ENCODE measurements around the gene DYNC1I1.

Gene DYNC1I1

DNA sequence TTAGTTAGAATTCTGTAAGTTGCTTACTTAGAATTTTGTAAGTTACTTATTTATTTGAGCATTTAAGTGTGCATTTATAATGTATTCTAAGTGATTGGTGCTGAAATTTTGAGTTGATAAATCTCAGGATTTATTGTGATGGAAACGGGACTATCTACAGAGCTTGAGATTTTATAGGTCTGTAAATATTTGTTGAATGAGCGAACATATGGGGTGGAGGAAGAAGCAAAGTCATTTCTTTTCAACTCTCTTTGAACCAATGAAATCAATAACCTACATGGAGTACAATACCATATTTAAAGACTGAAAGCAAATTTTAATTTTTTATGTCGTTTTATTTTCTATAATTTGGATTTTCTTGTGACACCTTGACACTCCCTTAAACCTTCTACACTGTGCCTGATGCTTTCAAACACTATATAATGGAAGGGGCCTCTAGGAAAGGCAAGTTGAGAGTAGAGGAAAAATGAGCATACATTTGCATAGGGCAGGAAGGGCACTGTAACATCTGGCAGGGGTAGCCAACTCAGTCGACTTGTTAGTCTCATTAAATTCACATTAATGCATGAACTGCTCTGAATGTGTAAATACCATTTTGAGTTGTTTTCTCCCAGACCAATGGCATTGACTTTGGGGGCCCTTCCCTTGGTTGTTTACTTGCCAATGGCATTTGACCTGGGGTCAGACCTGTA is 204.2 kb downstream of the DYNC1I1 start:
- DNase-seq: no peak

DNA sequence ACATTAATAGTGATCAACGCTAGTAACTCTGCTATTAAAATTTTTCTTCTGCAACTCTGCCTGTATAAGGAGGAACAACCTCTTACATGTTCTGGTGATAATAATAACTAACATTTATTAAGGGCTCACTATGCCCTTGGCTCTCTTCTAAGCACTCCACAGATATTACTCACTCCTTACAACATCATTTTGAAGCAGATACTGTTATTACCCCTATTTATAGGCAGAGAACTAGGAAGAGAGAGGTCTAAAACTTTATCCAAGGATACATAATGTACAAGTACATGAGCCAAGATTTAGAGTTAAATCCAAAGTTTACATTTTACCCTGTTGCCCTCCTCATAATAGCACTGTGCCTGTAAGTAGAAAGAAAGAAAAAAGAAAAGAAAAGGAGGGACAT is 205.6 kb downstream of the DYNC1I1 start:
- DNase-seq: no peak

DNA sequence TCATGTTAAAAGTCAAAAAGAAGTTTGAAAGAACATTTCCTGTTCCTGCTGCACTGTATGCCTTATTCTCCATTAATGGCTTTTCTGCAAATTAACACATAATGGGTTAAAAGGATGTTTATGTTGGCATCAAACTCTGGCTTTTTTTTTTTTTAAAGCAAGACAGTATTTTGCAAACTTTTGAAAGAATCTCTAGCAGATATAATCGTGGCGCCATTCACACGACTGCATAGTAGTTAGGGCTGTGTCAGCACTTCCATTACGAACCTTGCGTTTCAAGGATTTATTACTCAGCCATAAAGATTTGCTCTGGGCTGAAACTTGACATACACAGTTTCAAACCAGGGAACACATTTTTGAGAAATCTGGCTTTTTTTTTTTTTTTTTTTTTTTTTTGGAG is 207.8 kb downstream of the DYNC1I1 start:
- DNase-seq: no peak

DNA sequence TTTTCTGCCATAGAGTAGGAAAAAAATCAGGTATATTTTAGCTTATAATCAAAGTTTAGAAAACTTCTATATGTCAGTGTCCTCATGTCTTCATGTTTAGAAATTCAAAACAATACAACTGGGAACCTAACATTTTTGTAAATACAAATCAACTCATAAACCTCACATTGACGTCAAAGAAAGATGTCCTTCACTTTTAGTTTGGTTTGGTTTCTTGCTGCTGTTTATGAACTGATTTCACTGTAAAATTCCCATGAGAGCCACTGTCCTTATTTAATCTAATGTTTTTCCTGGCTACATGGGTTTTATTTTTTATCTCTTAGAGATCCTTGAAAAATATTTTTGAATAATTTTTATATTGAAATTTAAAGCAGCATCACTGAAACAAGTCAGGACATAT is 208.4 kb downstream of the DYNC1I1 start:
- DNase-seq: no peak

DNA sequence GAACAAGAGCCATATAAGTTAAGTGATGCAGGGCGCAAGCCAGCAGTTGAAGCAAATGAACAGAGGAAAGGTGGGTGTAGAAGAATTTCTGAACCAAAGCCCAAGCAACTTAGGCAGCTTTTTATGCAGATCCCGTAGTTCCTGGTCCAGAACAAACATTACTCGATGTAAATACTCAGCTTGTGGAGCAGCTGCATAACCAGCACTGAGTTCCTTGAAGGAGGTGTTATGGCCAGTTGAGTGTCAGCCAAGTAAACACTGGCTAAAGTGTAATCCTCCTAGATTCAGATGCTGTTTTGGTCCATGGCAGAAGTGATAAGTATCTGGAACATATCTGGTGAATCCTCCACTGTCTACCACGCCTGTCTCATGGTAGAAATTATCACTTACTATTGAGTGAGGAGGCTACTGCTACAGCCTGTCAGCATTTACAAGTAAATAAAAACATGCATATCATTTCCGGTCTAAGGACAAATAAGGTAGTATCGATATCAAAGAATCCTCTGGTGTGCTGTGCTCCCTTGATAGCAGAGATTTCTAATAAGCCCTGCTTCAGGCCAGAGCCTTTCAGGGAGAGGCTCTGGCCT is 213.9 kb downstream of the DYNC1I1 start:
- no peak for DNase-seq

DNA sequence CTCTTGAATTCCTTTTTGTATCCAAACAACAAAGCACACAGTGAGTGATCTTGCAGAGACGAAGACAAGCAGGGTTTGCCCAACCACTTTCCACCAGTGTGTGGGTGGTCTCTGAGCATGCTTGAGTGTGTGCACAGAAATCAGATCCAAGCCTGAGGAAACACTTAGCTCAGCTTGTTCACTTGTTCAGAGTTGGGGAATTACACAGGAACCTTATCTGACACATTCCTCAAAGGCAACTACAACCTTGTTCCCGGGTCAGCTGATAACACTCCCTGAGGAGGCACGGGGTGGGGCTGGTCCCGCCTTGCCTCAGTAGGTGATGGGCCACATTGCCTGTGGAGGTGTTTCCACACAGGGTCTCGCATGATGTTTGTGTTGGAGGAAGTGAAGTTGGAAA is 216.9 kb downstream of the DYNC1I1 start:
- no peak for DNase-seq

DNA sequence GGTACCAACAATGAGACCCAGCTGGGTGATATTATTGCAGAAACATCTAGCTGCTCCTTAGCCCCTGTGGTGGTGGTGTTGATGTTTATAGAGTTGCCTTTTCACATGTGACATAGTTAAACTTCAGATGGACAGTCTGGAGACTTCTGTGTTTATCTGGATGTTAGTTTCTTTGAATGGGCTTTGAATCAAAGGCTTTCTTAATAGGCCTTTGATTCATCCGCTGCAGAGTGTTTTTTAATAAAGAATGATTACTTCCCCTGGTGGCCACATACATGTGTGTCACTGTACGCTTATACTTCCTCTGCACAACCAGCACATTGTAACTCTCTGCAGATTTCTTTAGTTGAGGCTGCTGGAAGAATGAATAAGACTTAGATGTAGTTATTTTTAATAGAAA is 221.0 kb downstream of the DYNC1I1 start:
- DNase-seq: no peak

DNA sequence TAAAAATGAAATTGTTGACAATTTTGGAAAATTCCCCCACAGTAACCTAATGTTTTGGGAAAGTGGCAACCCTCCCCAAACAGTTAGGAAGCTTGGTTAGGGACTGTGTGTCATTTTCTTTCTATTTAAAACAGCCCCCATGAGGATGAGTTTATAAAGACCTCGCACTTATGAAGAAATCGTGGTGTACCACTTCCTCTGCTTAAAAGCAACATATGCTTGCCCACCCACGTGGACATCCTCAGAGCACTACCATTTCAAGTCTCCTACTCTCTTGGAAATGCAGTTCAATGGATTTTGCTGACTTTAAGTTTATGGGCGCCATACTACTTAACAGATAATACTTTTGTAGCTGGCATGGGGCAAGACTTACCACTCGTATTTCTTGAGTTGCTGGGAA is 223.8 kb downstream of the DYNC1I1 start:
- DNase-seq: no peak

DNA sequence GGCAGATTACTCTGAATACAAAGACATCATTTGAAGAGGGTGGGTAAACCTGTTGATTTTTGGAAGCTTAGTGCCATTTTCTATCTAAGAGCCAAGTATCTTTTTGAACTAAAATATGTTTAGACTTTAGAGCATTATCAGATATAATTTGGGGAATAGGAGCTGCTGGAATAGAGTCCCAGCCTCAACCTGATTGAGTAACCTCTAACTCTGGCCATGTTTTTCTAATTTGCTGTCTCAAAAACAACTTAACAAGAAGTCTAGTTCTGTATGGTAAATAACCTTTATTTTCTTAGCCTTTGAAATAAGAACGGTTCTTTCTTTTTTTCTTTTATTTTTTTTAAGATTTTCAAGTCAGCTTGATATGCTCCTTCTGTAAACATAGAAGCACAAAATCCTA is 224.5 kb downstream of the DYNC1I1 start:
- no peak for DNase-seq

DNA sequence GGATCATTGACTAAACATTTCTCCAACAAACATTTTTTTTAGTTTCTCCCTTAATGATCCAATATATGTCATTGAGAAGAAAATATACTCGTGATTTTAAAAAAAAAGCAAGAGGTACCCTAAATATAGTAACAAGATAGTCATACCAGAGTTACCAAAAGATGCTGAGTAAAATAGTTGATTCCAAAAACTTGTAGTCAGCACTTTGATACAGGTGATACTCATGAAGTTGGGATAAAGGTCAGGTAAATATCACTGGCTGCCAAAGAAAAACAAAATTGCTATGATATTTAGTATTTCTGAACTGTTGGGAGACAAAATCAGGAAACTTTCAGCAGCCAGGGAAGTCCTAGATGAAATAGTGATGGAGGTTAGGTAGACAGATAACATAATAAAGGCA is 225.3 kb downstream of the DYNC1I1 start:
- DNase-seq: no peak

DNA sequence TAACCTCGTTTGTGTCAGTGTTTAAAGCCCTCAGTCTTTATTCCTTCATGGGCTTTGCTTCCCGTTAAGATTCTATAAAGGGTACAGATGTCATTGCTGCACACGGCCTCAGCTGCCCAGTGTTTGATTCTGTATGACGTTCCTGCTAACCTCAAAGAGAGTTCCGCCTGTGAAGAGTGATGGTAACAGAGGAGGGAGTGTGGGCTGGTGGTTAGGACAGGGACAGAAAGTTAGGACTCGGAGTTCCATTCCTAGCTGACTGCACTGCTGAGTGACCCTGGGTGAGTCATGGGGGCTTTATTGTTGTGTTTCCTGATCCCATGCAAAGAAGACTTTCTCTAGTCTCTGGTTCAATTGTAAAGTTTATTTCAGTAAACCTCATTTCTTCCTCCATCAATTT is 227.1 kb downstream of the DYNC1I1 start:
- DNase-seq: no peak

DNA sequence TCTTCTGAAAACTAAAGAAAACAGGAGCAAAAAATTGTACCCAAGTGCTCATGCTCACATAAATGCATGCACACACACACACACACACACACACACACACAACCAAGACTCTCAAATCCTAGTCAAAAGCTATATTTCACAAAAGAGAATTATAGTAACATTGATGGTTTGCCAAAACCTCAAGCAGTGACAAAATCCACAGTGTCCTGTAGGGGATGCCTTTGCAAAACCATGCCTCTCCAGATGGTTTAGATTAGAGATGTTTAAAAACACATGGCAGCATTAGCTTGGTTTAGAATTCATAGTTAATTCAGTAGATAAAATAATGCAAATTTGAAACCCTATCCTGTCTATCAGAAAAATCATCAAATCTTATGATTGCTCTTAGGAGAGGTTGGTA is 232.2 kb downstream of the DYNC1I1 start:
- DNase-seq: no peak

DNA sequence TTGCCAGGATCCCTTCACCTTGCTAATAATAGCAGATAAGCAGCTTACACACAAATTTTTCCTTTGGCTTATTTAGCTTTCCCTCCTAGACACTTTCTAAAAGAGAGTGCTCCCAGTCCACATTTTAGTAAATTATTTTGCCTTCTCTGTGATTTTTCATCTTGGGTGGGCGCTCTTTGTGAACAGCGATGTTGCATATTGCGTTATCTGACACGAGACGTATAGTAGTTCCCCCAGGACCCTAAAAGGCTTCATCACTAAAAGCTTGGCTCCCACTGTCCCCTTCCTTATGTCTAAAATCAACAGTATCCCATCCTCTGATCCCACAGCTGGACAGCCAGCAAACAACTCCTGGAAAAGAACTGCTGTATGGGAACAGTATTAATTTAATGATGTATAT is 232.9 kb downstream of the DYNC1I1 start:
- no peak for DNase-seq

DNA sequence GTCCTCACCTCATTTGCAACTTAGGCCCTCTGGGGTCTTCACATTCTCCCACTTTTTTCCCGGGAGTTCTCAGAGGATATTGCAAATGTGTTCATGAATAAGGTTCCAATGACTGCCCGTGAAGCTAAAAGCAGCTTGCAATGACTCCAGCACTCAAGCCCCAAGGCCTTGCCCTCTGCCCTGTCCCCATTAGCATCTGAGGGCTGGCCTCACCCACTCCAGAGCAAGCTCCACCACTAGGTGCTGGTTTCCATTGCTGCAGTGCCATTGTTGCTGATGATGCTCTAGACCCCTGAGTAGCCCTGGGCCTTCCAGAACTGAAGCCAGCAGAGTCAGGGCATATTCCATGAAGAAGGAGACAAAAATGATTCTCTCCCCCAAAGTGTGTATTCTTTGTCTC is 236.8 kb downstream of the DYNC1I1 start:
- DNase-seq: no peak

DNA sequence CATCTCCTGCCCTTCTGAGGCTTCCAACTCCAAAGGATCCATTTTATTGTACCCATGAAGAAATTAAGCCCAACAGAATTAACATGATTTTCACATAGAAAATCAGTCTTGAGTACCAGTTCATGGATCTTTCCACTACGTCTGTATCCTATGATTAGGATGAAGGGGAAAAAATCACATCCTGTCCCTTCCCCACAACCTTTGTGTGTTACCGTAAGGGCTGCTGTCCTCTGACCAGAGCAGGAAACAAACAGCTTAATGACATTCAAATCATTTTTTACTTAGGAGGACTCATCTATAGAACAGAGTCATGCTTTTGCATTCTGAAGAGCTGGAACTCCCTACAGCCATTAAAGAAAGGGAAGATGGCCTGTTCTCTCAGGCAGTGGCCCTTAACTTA is 241.5 kb downstream of the DYNC1I1 start:
- DNase-seq: no peak

DNA sequence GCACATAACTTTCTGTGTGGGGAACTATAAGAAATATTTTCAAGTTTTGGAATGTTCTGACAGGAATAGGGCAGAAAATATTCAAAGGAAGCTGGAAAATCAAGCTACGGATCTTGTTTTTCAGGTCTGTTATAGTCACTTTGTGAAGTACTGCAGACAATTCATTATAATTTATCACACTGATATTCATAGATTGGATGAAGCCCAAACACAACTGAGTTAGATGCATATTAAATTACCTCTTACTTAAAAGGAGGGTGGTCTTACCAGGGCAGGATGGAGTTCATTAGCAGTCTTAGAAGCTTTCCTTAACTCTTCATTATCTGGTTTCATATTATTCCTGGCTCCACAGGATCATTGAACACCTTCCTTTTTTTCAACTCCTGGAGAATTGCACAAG is 242.3 kb downstream of the DYNC1I1 start:
- no peak for DNase-seq

DNA sequence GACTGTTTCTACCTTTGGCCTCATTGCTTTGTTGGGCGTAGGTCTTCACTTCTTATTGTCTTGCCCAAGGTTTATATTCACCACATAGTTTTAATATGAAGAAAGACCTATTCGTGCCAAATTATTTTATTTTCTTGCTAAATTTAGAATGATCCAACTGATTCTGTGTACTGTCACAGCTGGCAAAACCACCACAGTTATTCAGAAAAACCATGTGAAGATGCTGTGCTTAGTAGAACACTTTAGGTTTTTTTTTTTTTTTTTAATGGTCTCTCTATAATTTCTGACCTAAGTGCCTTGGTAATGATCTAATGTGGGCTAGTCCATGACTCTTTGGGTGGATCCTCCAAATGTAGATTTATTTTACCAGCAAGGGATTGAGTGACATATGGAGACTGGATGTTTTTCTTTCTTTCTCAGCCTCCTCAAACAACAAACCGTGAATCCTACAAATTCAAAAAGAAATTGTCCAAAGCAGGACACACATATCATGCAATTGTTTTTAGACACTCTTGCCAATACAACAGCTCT is 243.8 kb downstream of the DYNC1I1 start:
- no peak for DNase-seq

DNA sequence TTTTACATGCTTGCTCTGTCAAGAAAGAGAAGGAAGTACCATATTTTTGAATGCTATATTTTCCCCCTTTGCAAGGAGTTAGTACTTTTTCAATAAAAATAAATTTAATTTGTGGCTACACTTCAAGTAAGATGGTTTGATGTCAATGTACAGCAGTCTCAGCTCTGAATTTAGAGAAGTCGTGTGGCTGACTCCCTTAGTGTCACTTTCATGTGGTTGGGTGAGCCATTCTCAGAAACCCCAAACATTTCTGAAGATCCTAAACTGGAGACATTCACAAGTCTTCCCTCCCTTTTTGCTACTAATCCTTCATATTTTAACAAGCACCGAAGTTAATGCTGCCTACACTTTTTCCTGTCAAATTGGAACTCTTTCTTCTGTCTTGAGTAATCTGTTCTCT is 244.4 kb downstream of the DYNC1I1 start:
- DNase-seq: no peak

DNA sequence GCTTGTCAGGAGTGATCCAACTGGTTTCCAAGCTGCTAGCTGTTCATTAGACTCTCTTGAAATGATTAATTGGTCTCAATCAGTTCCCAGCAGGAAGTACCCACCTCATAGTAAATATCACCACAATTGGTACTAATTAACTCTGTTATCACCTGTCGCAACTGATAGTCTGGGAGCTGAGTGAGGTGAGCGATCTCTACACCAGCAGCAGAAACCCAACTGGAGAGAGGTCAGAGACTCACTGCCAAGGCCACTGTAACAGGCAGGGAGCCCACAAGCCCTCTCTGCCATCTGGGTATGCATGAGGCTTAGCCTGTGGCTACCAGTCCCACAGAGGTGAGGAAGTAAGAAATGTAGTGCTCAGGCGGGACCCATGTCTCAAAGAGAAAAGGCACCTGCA is 245.5 kb downstream of the DYNC1I1 start:
- no peak for DNase-seq

DNA sequence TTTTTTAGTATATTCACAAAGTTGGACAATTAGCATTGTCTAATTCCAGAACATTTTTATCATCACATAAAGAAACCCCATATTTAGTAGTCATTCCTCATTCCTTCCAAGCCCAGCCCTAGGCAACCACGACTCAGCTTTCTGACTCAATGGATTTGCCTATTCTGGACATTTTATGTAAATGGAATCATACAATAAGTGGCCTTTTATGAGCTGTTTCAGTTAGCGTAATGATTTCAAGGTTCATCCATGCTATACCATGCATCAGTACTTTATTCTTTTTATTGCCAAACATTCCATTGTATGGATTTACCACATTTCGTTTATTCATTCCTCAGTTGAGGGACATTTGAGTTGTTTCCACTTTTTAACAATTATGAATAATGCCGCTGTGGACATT is 249.2 kb downstream of the DYNC1I1 start:
- DNase-seq: no peak

DNA sequence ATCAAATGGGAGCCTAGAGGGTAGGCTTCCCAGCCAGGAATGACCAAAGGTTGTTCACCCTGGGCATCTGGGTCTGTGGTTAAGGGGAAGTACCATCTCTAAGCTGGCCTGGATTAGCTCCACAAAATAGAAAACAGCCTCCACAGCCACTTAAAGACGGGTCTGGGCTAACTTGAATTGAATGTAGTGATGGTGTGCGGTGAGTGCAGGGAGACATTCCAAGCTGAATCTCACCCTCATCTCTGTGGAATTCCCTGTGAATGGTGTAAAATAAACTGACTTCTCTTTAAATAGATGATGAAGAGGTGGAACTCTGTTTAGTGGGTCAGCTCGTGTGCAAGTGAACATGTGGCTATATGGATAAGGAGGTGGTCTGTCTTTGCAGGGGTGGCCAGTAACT is 251.0 kb downstream of the DYNC1I1 start:
- no peak for DNase-seq

DNA sequence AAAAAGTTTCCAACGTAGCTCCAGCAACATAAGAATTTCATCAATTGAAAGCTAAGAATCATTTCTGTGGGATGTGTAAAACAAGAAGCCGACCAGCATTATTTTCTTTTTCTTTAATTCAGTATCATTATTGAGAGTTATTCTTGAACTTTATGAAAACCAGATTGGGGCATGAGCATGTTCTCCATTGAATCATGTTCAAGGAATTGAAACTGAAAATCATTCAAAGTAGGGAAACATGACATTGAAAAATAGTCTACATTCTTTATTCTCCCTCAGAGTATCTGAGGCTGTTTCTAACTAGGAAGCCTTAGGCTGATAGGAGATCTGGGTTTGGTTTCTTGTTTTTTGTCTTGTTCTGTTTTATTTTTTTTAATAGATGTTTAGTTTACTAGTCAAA is 253.7 kb downstream of the DYNC1I1 start:
- DNase-seq: no peak

DNA sequence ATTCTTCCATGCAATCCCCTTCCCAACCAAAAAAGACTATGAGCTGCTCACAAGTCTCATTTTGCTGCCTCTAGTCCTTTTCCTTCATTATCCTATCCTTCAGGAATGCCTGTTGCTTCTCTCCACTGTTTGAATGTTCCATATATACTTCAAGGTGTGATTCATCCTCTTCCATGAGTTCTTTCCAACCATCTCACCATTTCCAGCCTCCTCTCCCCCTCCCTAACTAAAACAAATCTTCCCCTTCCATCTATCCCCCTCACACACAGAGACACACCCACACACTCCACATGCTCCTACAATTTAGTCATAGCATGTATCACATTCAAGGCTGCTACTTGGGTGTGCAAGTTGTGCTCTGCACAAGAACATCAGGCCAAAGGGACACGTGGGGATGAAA is 254.3 kb downstream of the DYNC1I1 start:
- no peak for DNase-seq

DNA sequence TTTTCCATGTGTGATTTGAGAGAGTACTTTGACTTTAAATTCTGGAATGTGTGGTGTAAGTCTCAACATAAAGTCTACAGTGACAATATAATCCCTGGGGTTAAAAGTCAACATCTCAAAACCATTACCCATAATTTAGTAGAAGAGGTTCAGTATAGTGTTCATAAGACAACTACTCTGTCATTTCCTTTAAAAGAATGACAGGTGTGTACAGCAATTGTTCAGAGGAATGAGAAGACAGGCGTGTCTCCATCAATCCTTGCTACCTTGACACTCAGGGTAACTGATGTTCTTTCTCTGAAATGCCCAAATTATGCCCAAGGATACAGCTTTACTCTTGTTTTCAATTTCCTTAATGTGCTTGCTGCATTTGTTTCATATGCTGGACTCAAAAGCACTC is 256.4 kb downstream of the DYNC1I1 start:
- no peak for DNase-seq

DNA sequence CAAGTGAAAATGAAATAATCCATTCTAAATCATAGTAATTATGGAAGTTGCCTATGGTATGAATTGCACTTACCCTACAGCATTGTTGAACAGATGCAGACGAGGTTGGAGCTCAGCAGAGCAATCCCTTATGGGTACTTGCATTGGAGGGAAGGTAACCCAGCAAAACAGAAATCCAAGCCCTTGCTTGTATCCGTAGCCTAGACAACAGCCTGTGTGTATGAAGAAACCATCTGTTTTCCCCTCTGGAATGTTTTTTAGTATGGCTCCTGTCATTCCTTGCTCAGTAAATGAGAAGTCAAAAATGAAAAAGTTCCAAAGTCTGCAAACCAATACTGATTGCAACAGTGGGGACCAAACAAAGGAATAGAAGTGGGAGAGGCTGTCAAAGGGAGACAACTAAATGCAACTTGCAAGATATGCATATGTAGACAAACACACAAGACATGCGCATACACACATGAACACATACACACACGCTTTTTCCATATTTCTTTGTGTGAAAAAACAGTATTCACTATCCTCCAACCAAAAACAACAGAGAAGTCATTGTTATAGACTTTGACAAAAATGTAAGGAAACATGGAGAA is 260.8 kb downstream of the DYNC1I1 start:
- peak; percentile 90 for DNase-seq

Data from NCI-H2171 (cell line).